LNCaP clone FGC (cell line): ENCODE data around the gene CLDN3.
"Not testable (repeated sequence)": the region's sequence is repeated elsewhere in the genome, so short reads cannot be mapped to it uniquely, and the experiment has no call there.

ENCODE experiments used
- DNase-seq: peaks from one replicate; pipeline ENCODE4 v3.0.0-alpha.2; 2011; ENCODE audit warnings: low read depth
- H3K4me3 ChIP-seq: 2 replicates; pipeline ENCODE4 v1.5.1; 2011; ENCODE audit warnings: mild to moderate bottlenecking, low read depth, low read length, control low read depth
- CTCF ChIP-seq: IDR thresholded peaks from 2 replicates; pipeline ENCODE4 v1.5.1; 2012; ENCODE audit warnings: mild to moderate bottlenecking; ENCODE audit not compliant: control insufficient read depth, insufficient read depth; ENCODE audit errors: extremely low read depth

CLDN3 gene

GRCh38 chr7:73727952-73728351 is 42.1 kb downstream of the CLDN3 start:
- H3K4me3 ChIP-seq: no peak overlapping the region
- no peak for DNase-seq
- no peak for TF ChIP-seq CTCF

GRCh38 chr7:73726083-73726466 is 44.0 kb downstream of the CLDN3 start:
- no peak for TF ChIP-seq CTCF
- no peak overlapping the region for H3K4me3 ChIP-seq

GRCh38 chr7:73723813-73724212 is 46.3 kb downstream of the CLDN3 start:
- H3K4me3 ChIP-seq: no peak overlapping the region
- no peak for DNase-seq
- TF ChIP-seq CTCF: no peak

More at GRCh38 chr7:73726083-73726466, 44.0 kb downstream of the CLDN3 start:
- no peak for DNase-seq

- DNase-seq: no peak
- no peak for TF ChIP-seq CTCF
- H3K4me3 ChIP-seq: no peak overlapping the region
Measured at GRCh38 chr7:73722785-73723184, 47.3 kb downstream of the CLDN3 start.

GRCh38 chr7:73722182-73722581 is 47.9 kb downstream of the CLDN3 start:
- not testable (repeated sequence) for DNase-seq

GRCh38 chr7:73721377-73721817 is 48.7 kb downstream of the CLDN3 start:
- peak; percentile 86 for DNase-seq
- H3K4me3 ChIP-seq: no peak overlapping the region
- no peak for TF ChIP-seq CTCF

More at GRCh38 chr7:73722182-73722581, 47.9 kb downstream of the CLDN3 start:
- not testable (repeated sequence) for H3K4me3 ChIP-seq

- H3K4me3 ChIP-seq, DNase-seq: not testable (repeated sequence)
Measured at GRCh38 chr7:73720443-73720842, 49.6 kb downstream of the CLDN3 start.

GRCh38 chr7:73719806-73720169 is 50.3 kb downstream of the CLDN3 start:
- no peak for TF ChIP-seq CTCF
- no peak for DNase-seq
- H3K4me3 ChIP-seq: peak overlapping the region; percentile 42
